Measurements from ENCODE around the gene OPN4. TPM values are rescaled to one million over a fixed set of nuclear protein-coding genes. Genes with fewer than 3 reads are reported as not detected.
A peak's percentile ranks its signal among the peaks of the same experiment; 100 is the strongest.

The OPN4 gene
- total RNA-seq, 2 donors from 2014 or later = not detected

DNA sequence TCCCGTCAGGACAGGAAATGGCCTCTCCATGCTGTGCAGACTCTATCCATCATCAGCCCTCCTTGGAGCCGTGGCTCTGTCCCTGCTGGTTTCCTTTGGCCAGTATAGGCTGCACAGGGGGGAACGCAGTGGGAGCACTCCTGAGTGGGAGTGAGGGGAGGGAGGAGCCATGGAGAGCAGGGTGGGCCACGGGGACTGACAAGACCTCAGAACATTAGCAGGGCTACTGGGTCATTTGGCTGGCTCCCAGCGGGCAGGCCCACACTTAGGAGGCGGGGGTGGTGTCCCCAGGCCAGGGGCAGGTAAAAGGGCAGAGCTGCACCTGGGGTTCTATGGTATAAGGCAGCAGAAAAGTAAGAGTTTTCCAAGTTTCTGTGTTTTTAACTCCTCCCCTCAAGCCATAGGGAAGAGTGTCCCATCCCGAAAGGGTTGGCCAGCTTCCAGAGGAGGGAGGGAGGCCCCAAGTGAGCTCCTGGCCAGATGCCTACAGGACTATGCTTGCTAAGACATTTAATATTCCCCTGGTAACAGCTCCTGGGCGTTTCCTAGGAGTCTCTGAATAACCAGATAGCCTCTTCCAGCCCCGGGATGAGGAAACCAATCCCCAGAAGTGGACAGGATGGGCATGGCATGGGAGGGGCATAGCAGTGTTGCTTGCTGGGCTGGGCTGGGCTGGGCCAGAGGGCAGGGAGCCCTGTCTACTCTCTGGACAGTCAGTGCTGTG, 5.5 kb upstream of the OPN4 start:
- WGBS, 2 experiments (ENCODE audit: insufficient coverage in 1 of 2, insufficient read length in 1 of 2) = 87 to 92% methylated on average over 6 to 9 of the region's 9 CpGs
- H3K27ac ChIP-seq (ENCODE audit: low read depth, low read length) = no peak overlapping the region

GRCh38 chr10:86649471-86650150, 4.7 kb upstream of the OPN4 start:
- H3K27me3 Mint-ChIP-seq (ENCODE audit: insufficient read depth) = peaks cover 2% of the 10 kb centered on the region
- H3K36me3 Mint-ChIP-seq (ENCODE audit: low read depth) = no peaks in the 10 kb centered on the region
- no peak overlapping the region for H3K27ac Mint-ChIP-seq
- Histone ChIP-seq H3K9ac (ENCODE audit: extremely low read depth, low read length, poor library complexity, severe bottlenecking) (no peak overlapping the region), H3K9me3 (ENCODE audit: control insufficient read depth, low read length) (no peaks in the 10 kb centered on the region), H3K27me3 (ENCODE audit: control insufficient read depth, insufficient read depth, low read length, poor library complexity, severe bottlenecking) (no peaks in the 10 kb centered on the region), H3K4me1 (ENCODE audit: control insufficient read depth, insufficient read depth, low read length) (no peaks in the 10 kb centered on the region), H3K27ac (ENCODE audit: low read depth, low read length) (no peak overlapping the region), H3K36me3 (ENCODE audit: control insufficient read depth, insufficient read depth, low read length) (no peaks in the 10 kb centered on the region), H3K4me3 (ENCODE audit: low read length) (no peak overlapping the region)
- peaks cover 8% of the 10 kb centered on the region for H3K4me1 Mint-ChIP-seq
- TF ChIP-seq, protein P1, sequence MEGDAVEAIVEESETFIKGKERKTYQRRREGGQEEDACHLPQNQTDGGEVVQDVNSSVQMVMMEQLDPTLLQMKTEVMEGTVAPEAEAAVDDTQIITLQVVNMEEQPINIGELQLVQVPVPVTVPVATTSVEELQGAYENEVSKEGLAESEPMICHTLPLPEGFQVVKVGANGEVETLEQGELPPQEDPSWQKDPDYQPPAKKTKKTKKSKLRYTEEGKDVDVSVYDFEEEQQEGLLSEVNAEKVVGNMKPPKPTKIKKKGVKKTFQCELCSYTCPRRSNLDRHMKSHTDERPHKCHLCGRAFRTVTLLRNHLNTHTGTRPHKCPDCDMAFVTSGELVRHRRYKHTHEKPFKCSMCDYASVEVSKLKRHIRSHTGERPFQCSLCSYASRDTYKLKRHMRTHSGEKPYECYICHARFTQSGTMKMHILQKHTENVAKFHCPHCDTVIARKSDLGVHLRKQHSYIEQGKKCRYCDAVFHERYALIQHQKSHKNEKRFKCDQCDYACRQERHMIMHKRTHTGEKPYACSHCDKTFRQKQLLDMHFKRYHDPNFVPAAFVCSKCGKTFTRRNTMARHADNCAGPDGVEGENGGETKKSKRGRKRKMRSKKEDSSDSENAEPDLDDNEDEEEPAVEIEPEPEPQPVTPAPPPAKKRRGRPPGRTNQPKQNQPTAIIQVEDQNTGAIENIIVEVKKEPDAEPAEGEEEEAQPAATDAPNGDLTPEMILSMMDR (conservative IDR thresholded peaks at IDR 0.05) = no peak
- peak; percentile 39 for DNase-seq
- H3K4me3 Mint-ChIP-seq = no peak overlapping the region
- WGBS, 2 experiments (ENCODE audit: insufficient coverage in 1 of 2, insufficient read length in 1 of 2) = 93 to 97% methylated on average over 10 to 17 of the region's 17 CpGs
- no peaks in the 10 kb centered on the region for H3K9me3 Mint-ChIP-seq

More for the DNA sequence above, 5.5 kb upstream of the OPN4 start:
- Histone ChIP-seq H3K9me3 (ENCODE audit: control insufficient read depth, low read length) (no peaks in the 10 kb centered on the region), H3K4me3 (ENCODE audit: low read length) (no peak overlapping the region), H3K27me3 (ENCODE audit: control insufficient read depth, insufficient read depth, low read length, poor library complexity, severe bottlenecking) (no peaks in the 10 kb centered on the region), H3K9ac (ENCODE audit: extremely low read depth, low read length, poor library complexity, severe bottlenecking) (no peak overlapping the region), H3K4me1 (ENCODE audit: control insufficient read depth, insufficient read depth, low read length) (no peaks in the 10 kb centered on the region), H3K36me3 (ENCODE audit: control insufficient read depth, insufficient read depth, low read length) (no peaks in the 10 kb centered on the region)
- no peaks in the 10 kb centered on the region for H3K9me3 Mint-ChIP-seq
- peaks cover 8% of the 10 kb centered on the region for H3K4me1 Mint-ChIP-seq
- H3K27ac Mint-ChIP-seq = no peak overlapping the region
- peaks cover 2% of the 10 kb centered on the region for H3K27me3 Mint-ChIP-seq (ENCODE audit: insufficient read depth)
- peak; percentile 49 for DNase-seq
- H3K4me3 Mint-ChIP-seq = no peak overlapping the region
- H3K36me3 Mint-ChIP-seq (ENCODE audit: low read depth) = no peaks in the 10 kb centered on the region
- TF ChIP-seq, protein P1 (conservative IDR thresholded peaks at IDR 0.05) = no peak

GRCh38 chr10:86650151-86650550, 4.2 kb upstream of the OPN4 start:
- no peak overlapping the region for H3K27ac ChIP-seq (ENCODE audit: low read depth, low read length)
- no peaks in the 10 kb centered on the region for H3K27me3 ChIP-seq (ENCODE audit: control insufficient read depth, insufficient read depth, low read length, poor library complexity, severe bottlenecking)
- Mint-ChIP-seq H3K27ac (no peak overlapping the region), H3K4me1 (peaks cover 8% of the 10 kb centered on the region), H3K9me3 (no peaks in the 10 kb centered on the region), H3K27me3 (ENCODE audit: insufficient read depth) (peaks cover 2% of the 10 kb centered on the region), H3K36me3 (ENCODE audit: low read depth) (no peaks in the 10 kb centered on the region), H3K4me3 (no peak overlapping the region)
- no peak overlapping the region for H3K9ac ChIP-seq (ENCODE audit: extremely low read depth, low read length, poor library complexity, severe bottlenecking)
- H3K9me3 ChIP-seq (ENCODE audit: control insufficient read depth, low read length) = no peaks in the 10 kb centered on the region
- H3K4me1 ChIP-seq (ENCODE audit: control insufficient read depth, insufficient read depth, low read length) = no peaks in the 10 kb centered on the region
- DNase-seq = no peak
- H3K36me3 ChIP-seq (ENCODE audit: control insufficient read depth, insufficient read depth, low read length) = no peaks in the 10 kb centered on the region
- H3K4me3 ChIP-seq (ENCODE audit: low read length) = no peak overlapping the region
- TF ChIP-seq, protein P1 (conservative IDR thresholded peaks at IDR 0.05) = no peak
- WGBS, 2 experiments (ENCODE audit: insufficient coverage in 1 of 2, insufficient read length in 1 of 2) = 93% methylated on average over 2 to 8 of the region's 8 CpGs
